Dermis blood vessel endothelial cell (primary cell): ENCODE measurements around the gene RAPGEF6. TPM values are rescaled to one million over a fixed set of nuclear protein-coding genes. Genes with fewer than 3 reads are reported as not detected.
A peak's percentile ranks its signal among the peaks of the same experiment; 100 is the strongest.
"Not testable (repeated sequence)": the region's sequence is repeated elsewhere in the genome, so short reads cannot be mapped to it uniquely, and the experiment has no call there.

Experiments
- DNase-seq: peaks from one replicate; pipeline ENCODE4 v3.0.0; 2010
- total RNA-seq: library from RNA; depleted of rRNA; stranded (reverse); fragments of >200 nt; gene quantifications from 2 replicates; pipeline ENCODE4 v1.2.3, GENCODE V29; 2014

Gene RAPGEF6
- total RNA-seq, 1 donor from 2014 or later: 21.4 TPM

DNA sequence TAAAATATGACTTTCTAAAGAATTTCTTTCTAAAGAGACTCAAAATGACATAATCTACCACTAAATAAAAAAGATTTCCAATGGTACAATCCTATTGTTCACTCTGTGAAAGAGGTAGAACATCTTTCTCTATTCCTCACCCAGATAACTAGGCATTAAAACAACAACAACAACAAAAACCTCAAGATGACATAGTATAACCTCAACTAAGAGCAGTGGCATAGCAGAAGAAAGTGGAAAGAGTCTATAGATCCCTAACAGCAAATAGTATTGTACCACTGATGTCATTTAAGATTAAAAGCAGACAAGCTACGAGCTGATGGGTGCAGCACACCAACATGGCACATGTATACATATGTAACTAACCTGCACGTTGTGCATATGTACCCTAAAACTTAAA, 29.9 kb downstream of the RAPGEF6 start:
- DNase-seq: no peak

- peak; percentile 1 for DNase-seq
Observed at GRCh38 chr5:131595088-131596033, 39.7 kb downstream of the RAPGEF6 start.

GRCh38 chr5:131593921-131594320, 41.1 kb downstream of the RAPGEF6 start:
- DNase-seq: no peak

DNA sequence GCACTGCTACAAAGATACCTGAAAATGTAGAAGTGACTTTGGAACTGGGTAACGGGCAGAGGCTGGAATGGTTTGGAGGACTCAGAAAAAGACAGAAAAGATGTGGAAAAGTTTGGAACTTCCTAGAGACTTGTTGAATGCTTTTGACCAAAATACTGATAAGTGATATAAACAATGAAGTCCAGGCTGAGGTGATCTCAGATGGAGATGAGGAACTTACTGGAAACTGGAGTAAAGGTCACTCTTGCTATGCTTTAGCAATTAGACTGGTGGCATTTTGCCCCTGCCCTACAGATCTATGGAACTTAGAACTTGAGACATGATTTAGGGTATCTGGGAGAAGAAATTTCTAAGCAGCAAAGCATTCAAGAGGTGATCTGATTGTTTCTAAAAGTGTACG, 41.6 kb downstream of the RAPGEF6 start:
- not testable (repeated sequence) for DNase-seq

DNA sequence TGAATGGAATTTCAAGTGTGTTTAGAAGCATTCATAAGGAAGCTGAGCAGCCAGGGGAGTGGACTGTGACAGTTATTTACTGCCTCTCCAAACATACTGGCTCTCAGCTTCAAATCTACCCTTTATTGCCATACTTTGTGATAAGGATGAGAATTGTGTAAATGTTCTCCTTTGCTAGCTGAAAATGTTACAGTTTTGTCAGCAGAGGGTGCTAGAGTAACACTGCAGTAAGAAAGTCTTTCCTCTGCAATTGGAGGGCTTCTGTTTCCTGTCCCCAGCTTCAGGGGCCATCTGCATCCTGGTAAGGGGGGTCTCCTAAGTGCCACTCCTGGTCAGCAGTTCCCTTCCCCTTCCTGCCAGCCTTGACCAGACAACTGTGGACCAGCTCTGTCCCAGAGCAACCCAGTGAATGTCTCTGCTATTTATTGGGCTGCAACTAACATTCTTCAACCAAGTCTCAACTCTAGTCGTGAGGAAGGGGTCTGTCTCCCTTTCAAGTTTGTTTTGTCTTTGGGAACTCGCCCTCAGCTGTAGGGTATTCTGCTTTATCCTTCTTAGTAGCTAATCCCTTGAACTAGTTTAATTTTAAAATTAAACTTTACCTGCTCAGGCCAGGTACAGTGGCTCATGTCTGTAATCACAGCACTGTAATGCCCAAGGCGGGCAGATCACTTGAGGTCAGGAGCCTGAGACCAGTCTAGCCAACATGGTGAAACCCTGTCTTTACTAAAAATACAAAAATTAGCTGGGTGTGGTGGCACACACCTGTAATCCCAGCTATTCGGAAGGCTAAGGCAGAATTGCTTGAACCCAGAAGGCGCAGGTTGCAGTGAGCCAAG, 45.3 kb downstream of the RAPGEF6 start:
- peak; percentile 77 for DNase-seq

- peak; percentile 9 for DNase-seq
Observed at GRCh38 chr5:131587541-131587940, 47.5 kb downstream of the RAPGEF6 start.

- DNase-seq: no peak
Observed at GRCh38 chr5:131581702-131582101, 53.3 kb downstream of the RAPGEF6 start.

DNA sequence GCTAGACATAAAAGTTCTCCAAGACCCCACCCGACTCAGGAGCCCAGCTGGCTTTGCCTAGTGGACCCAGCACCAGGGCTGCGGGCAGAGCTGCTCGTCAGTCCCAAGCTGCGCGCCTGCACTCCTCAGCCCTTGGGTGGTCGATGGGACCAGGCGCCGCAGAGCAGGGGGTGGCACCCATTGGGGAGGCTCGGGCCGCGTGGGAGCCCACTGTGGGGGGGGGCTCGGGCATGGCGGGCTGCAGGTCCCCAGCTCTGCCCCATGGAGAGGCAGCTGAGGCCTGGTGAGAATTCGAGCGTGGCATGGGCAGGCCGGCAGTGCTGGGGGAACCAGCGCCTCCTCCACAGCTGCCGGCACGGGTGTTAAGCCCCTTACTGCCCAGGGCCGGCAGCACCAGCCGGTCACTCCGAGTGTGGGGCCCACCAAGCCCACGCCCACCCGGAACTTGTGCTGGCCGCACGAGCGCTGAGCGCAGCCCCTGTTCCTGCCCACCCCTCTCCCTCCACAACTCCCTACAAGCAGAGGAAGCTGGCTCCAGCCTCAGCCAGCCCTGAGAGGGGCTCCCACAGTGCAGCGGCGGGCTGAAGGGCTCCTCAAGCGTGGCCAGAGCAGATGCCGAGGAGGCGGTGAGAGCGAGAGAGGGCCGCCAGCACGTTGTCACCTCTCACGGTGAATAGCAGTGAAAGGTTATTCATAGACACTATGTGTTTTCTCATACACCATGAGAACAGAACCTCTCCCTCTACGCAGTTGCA, 54.9 kb downstream of the RAPGEF6 start:
- no peak for DNase-seq

DNA sequence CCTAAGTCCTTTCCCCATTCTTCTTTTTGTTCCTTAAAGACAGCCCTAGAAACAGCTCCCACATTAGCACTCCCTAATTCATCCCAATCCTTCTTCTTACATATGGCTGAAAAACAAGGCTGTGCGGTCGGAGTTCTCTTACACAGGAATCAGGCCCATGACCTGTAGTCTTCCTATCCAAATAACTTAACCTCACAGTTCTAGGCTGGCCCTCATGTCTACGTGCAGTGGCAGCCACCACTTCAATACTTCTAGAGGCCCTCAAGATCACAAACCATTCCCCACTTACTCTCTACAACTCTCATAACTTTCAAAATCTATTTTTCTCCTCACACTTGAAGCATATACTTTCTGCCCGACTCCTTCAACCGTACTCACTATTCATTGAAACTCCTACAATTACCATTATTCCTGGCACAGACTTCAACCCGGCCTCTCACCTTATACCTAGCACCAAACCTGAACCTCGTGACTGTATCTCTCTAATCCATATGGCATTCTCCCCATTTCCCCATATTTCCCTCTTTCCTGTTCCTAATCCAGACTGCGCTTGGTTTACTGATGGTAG, 59.3 kb downstream of the RAPGEF6 start:
- no peak for DNase-seq

DNA sequence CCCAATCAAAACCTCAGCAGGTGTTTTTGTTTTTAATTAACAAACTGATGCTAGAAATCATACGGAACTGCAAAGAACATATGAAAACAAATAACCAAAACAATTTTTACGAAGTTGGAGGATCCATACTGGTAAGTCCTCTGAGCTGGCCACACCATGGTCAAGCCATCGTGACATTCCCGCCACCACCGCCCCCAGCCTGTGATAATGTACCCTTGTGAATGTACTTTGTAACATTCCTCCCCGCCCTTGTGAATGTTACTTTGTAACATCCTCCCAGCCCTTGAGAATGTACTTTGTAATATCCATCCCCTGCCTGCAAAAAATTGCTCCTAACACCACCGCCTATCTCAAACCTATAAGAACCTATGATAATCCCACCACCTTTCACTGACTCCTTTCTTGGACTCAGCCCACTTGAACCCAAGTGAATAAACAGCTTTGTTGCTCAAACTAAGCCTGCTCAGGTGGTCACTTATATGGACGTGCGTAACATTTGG, 63.3 kb downstream of the RAPGEF6 start:
- DNase-seq: no peak

GRCh38 chr5:131570757-131571156, 64.3 kb downstream of the RAPGEF6 start:
- no peak for DNase-seq

DNA sequence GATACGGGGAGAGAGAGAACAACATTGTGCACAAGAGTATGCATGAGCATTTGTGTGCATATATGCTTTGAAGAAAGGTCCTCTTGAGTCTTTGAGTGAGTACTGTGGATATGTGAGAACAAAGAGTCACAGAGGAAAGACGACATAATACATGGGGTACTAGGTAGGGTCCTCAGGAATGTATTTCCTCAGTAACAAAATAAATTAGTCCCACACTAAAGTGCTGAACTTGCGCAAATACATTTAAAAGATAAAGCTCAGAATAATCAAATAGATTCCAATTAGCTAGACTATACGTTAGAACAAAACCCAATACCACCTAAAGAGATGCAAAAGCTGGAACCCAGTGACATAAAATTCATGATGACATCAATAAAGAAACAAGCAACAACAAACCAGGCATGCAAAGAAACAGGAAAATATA, 70.8 kb downstream of the RAPGEF6 start:
- DNase-seq: no peak

DNA sequence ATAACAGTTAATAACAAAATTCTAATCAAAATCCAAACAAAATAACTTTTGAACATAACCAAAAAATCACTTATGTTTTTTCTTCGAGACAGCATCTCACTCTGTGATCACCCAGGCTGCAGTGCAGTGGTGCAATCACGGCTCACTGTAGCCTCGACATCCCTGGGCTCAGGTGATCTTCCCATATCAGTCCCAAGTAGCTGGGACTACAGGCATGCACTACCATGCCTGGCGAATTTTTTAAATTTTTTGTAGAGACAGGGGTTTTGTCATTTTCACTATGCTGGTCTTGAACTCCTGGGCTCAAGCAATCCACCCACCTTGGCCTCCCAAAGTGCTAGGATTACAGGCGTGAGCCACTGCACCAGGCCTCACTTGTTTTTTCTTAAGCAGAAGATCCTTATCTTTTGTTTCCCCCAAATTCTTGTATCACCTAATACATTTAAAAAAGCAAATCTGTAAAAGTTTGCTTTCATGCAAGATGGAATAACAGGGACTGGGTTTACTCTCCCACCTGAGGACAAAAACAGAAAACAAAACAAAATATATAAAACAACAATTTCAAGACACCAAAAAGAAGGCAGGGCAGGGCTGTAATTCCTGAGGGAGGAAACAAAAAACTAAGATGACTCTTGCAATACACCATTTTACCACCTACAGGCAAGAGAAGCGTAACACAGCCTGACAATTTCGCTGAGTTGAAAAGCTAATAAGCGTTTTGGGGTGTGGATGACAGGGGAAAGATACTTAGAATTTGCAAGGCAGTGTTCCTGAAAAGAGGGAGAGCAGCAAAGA, 71.4 kb downstream of the RAPGEF6 start:
- no peak for DNase-seq

DNA sequence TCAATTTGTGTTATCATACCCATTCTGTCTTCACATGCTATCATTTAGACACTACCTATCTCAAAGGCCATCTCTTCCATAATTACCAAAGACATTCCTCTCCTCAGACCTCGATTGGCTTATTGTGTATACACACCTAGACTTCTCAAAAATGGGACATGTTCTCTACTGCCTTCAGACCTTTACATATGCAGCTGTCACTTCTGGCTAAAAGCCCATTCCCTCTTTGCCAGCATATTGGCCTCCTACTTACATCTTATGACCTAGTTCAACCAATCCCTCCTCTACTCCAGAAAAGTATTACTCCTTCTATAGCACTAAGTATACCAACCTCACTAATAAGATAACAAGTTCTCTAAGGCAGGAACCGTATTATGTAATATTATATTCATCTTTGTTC, 84.4 kb downstream of the RAPGEF6 start:
- no peak for DNase-seq

GRCh38 chr5:131548176-131548575, 86.9 kb downstream of the RAPGEF6 start:
- peak; percentile 76 for DNase-seq

- DNase-seq: no peak
Observed at GRCh38 chr5:131545845-131546244, 89.2 kb downstream of the RAPGEF6 start.

- no peak for DNase-seq
Observed at GRCh38 chr5:131542723-131543122, 92.3 kb downstream of the RAPGEF6 start.

DNA sequence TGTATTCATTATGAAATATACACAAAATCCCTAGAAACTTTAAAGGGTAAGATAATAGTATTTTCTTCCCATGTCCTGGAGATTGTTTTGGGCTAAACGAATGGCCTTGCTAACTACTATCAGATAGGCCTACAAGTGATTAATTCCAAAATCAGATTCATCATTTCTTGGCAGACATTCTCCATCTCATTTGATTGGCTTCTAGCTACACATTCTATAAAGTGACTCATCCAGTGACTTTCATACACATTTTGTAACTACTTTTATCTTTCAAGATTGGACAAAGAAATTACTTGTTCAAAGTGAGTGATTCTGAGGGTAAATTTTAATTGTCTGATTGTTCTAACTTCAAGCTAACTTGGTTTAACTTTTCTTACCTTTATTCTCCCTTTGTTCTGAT, 93.3 kb downstream of the RAPGEF6 start:
- DNase-seq: no peak

DNA sequence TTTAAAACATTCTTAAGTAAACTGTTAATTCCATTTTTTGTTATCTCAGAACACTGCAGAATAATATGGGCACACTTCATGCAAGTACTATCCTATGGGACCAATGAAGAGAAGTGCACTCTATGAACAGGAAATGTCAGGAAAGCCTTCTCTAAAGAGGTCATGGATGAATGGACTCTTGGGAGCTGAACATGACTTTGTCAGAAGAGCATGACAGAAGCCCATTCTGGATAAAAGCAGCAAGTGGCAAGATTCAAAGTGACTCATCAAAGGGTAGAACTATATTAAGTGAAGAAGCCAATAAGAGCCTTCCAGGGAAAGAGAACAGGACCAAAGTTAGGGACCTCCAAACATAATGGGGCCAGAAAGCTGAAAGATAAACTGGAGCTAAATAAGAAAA, 94.0 kb downstream of the RAPGEF6 start:
- no peak for DNase-seq

GRCh38 chr5:131539251-131539650, 95.8 kb downstream of the RAPGEF6 start:
- DNase-seq: no peak

DNA sequence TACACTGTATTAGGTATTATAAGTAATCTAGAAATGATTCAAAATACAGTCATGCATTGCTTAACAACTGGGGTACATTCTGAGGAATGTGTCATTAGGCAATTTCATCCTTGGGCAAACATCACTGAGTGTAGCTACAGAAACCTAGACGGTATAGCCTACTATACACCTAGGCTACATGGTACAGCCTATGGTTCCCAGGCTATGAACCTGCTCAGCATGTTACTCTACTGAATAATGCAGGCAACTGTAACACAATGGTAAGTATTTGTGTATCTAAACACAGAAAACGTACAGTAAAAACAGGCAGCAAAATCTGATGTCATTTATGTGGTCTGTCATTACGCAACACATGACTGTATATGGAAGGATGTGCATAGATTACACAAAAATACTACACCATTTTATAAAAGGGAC, 96.8 kb downstream of the RAPGEF6 start:
- no peak for DNase-seq
